ENCODE measurements around the gene TRAPPC2L. TPM values are rescaled to one million over a fixed set of nuclear protein-coding genes. Genes with fewer than 3 reads are reported as not detected.
A peak's percentile ranks its signal among the peaks of the same experiment; 100 is the strongest.

The TRAPPC2L gene
- total RNA-seq, 6 donors from 2014 or later = 10.9 to 62.5 (median 32.4) TPM

DNA sequence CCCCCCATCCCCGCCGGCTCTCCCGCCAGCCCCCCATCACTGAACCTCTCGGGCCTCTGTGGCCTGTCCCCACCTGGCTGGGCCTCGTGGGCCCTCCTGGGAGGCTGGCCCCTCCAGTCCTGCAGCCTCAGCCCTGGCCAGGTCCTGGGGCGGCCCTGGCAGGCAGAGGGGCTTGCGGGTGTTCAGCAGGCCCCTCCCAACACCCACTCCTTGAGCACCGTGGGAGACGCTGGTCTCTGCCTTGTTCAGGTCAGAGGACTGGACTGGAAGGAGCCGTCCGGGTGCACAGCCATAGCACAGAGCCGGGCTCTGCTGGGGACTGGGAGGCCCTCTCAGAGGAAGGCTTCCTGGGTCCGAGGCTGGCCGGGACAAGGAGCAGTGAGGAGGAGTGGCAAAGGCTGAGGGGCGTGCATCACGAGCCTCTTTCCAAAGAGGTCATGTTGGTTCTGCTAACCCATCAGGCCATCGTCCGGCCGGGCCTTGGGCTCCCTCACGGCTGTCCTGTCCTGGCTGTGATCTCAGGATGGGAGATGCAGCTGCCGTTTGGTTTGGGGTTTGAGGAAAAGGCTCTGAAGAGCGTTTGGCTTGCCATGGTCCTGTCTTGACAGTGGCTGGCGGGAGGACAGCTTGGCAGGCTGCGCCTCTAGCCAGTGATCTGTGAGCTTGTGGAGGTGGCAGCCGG is 15.9 kb downstream of the TRAPPC2L start:
- peaks cover 0 to 5% (median 0%) of the 10 kb centered on the region in 4 donors for H3K27me3 ChIP-seq
- 71 to 91% methylated on average over 6 to 20 of the region's 25 CpGs for WGBS, 2 donors
- peak in 1 of 2 donors; percentile 71 for DNase-seq

DNA sequence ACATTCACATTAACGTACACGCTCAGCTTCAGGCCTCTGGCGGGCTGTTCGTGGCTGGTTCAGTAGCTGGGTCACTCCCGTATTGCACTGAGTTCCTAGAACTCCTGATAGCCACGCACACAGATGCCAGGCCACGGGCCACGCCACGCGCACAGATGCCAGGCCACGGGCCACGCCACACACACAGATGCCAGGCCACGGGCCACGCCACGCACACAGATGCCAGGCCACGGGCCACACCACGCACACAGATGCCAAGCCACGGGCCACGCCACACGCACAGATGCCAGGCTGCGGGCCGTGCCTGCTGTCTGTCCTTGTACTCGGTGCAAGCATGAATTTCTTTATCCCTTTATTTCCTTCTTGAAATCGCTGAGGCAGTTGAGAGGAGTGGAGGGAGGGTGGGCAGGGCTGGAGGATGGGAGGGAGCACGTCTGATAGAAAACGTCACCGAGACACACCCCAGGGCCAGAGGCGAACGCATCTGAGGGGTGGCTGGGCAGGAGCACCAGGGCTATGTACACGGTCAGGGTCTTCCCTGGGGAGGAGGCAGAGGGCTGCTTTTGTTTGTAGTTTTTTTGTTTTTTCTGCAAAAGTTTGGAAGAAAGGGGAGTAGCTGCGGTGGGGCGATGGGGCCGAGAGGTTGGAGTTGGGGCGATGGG is 18.1 kb downstream of the TRAPPC2L start:
- Histone ChIP-seq H3K36me3 (peaks cover 0 to 38% (median 9%) of the 10 kb centered on the region in 4 donors), H3K27ac (no peak overlapping the region), H3K9me3 (no peaks in the 10 kb centered on the region), H3K4me1 (peaks cover 0 to 5% (median 0%) of the 10 kb centered on the region in 4 donors), H3K4me3 (no peak overlapping the region), H3K27me3 (peaks cover 0 to 5% (median 0%) of the 10 kb centered on the region in 4 donors)
- ATAC-seq (ENCODE audit: low FRiP score in 2 of 2) (no peak), DNase-seq (peak in 1 of 2 donors; percentile 76)
- no peak for TF ChIP-seq CTCF (IDR thresholded peaks at IDR 0.05)
- no peak for TF ChIP-seq POLR2AphosphoS5 (IDR thresholded peaks at IDR 0.05)
- TF ChIP-seq EP300 (IDR thresholded peaks at IDR 0.05) = no peak
- no peak for TF ChIP-seq POLR2A (IDR thresholded peaks at IDR 0.05)
- WGBS, 2 donors = 91% methylated on average over 24 to 28 of the region's 34 CpGs

More for the DNA sequence above, 15.9 kb downstream of the TRAPPC2L start:
- Histone ChIP-seq H3K36me3 (peaks cover 0 to 17% (median 7%) of the 10 kb centered on the region in 4 donors), H3K4me1 (peaks cover 0 to 5% (median 0%) of the 10 kb centered on the region in 4 donors), H3K27ac (no peak overlapping the region), H3K4me3 (no peak overlapping the region), H3K9me3 (no peaks in the 10 kb centered on the region)
- ATAC-seq (ENCODE audit: low FRiP score in 2 of 2) = no peak
- TF ChIP-seq POLR2AphosphoS5 (IDR thresholded peaks at IDR 0.05) = no peak
- TF ChIP-seq POLR2A (IDR thresholded peaks at IDR 0.05) = no peak
- no peak for TF ChIP-seq EP300 (IDR thresholded peaks at IDR 0.05)
- TF ChIP-seq CTCF (IDR thresholded peaks at IDR 0.05) = no peak

- ATAC-seq (ENCODE audit: low FRiP score in 2 of 2) (no peak), DNase-seq (peak in 1 of 2 donors; percentile 39)
- 95% methylated on average over 22 of the region's 22 CpGs for WGBS, 2 donors
- Histone ChIP-seq H3K4me1 (peaks cover 0 to 5% (median 2%) of the 10 kb centered on the region in 4 donors), H3K9me3 (no peaks in the 10 kb centered on the region), H3K27ac (no peak overlapping the region), H3K36me3 (peaks cover 0 to 44% (median 12%) of the 10 kb centered on the region in 4 donors), H3K4me3 (no peak overlapping the region), H3K27me3 (peaks cover 0 to under 1% (median 0%) of the 10 kb centered on the region in 4 donors)
- TF ChIP-seq CTCF (IDR thresholded peaks at IDR 0.05) (no peak), EP300 (IDR thresholded peaks at IDR 0.05) (no peak), POLR2A (IDR thresholded peaks at IDR 0.05) (no peak), POLR2AphosphoS5 (IDR thresholded peaks at IDR 0.05) (no peak)
These were observed 18.8 kb downstream of the TRAPPC2L start for GRCh38 chr16:88875703-88876234.

- no peaks in the 10 kb centered on the region for H3K27me3 ChIP-seq
- no peak for TF ChIP-seq POLR2AphosphoS5 (IDR thresholded peaks at IDR 0.05)
- H3K4me1 ChIP-seq = peaks cover 0 to 12% (median 0%) of the 10 kb centered on the region in 4 donors
- H3K4me3 ChIP-seq = no peak overlapping the region
- peaks cover 0 to 53% (median 15%) of the 10 kb centered on the region in 4 donors for H3K36me3 ChIP-seq
- DNase-seq = peak in 1 of 2 donors; percentile 79
- no peaks in the 10 kb centered on the region for H3K9me3 ChIP-seq
- ATAC-seq (ENCODE audit: low FRiP score in 2 of 2) = no peak
- H3K27ac ChIP-seq = no peak overlapping the region
- WGBS, 2 donors = 78 to 89% methylated on average over 6 to 18 of the region's 33 CpGs
These were observed 20.1 kb downstream of the TRAPPC2L start for GRCh38 chr16:88876942-88877526.

Data from upper lobe of left lung (tissue), 6 donors.